Left lung (tissue), 10 donors: Measurements from ENCODE around the gene PRICKLE3. TPM values are rescaled to one million over a fixed set of nuclear protein-coding genes. Genes with fewer than 3 reads are reported as not detected.
"Not testable (repeated sequence)": the region's sequence is repeated elsewhere in the genome, so short reads cannot be mapped to it uniquely, and the experiment has no call there.

Source experiments
- ATAC-seq: fragments of 200-7000 bp; cut with Tn5 transposase; one replicate; pipeline ENCODE4 v1.9.1; 2020; ENCODE audit warnings: moderate library complexity
- DNase-seq, 4 donors: peaks; one replicate each; pipeline ENCODE4 v3.0.0-alpha.2; 2013 to 2020
- H3K27ac ChIP-seq, 2 donors: fragments of 200-600 bp; sonication (generic) in 1 of 2; one replicate each; pipeline versions ENCODE4 v1.5.0 to v1.8.0; 2020 to 2021
- H3K27me3 ChIP-seq, 2 donors: fragments of 200-600 bp; sonication (generic) in 1 of 2; one replicate each; pipeline versions ENCODE4 v1.5.0 to v1.8.0; 2020 to 2021
- H3K36me3 ChIP-seq, 2 donors: fragments of 200-600 bp; sonication (generic) in 1 of 2; one replicate each; pipeline versions ENCODE4 v1.5.0 to v1.8.0; 2020 to 2021
- H3K4me1 ChIP-seq, 2 donors: fragments of 200-600 bp; one replicate each; pipeline ENCODE4 v1.8.0; 2021
- H3K4me3 ChIP-seq, 2 donors: fragments of 200-600 bp; sonication (generic) in 1 of 2; one replicate each; pipeline versions ENCODE4 v1.5.0 to v1.8.0; 2020 to 2021; ENCODE audit warnings: mild to moderate bottlenecking in 1 of 2
- H3K9me3 ChIP-seq, 2 donors: fragments of 200-600 bp; sonication (generic) in 1 of 2; one replicate each; pipeline versions ENCODE4 v1.5.0 to v1.8.0; 2020 to 2021
- intact Hi-C, 2 donors: fragments of 100-400 bp; cut with DNase I; formaldehyde crosslinking; loops; one replicate each; pipeline versions ENCODE4 v1.11.2 to v1.14.2; 2022
- polyA plus RNA-seq, 6 donors: library from polyadenylated mRNA; unstranded; fragments of 120-200 nt; gene quantifications; one replicate each; pipeline ENCODE4 v1.2.1, GENCODE V29; 2013; ENCODE audit not compliant: insufficient read length in 6 of 6
- total RNA-seq, 2 donors: library from RNA; stranded (reverse); fragmentation: NEBNext Ultra II Directional; extraction: Animal tissue kit (Norgen Biotek cat#: 25700); gene quantifications; one replicate each; pipeline ENCODE4 v1.2.1, GENCODE V29; 2021
- TF ChIP-seq, protein P1 (sequence below), 2 donors: fragments of 200-600 bp; sonication (generic) in 1 of 2; IDR thresholded peaks; one replicate each; pipeline versions ENCODE4 v1.5.0 to v1.8.0; 2021; ENCODE audit warnings: antibody characterized with exemption in 2 of 2
- donor health status: DM: no; HTN: yes; CAD: no.
- donor health status: DM: no; HTN: no; CAD: no.

The PRICKLE3 gene
- total and polyA plus RNA-seq, 8 donors: 5.5 to 17.6 (median 5.8) TPM

GRCh38 chrX:49133759-49134158, 52.4 kb downstream of the PRICKLE3 start:
- Histone ChIP-seq H3K4me3 (no peak overlapping the region), H3K9me3 (peaks cover 0 to 2% of the 10 kb centered on the region in 2 donors), H3K36me3 (no peaks in the 10 kb centered on the region), H3K27ac (no peak overlapping the region), H3K4me1 (no peaks in the 10 kb centered on the region), H3K27me3 (no peaks in the 10 kb centered on the region)
- TF ChIP-seq, protein P1, sequence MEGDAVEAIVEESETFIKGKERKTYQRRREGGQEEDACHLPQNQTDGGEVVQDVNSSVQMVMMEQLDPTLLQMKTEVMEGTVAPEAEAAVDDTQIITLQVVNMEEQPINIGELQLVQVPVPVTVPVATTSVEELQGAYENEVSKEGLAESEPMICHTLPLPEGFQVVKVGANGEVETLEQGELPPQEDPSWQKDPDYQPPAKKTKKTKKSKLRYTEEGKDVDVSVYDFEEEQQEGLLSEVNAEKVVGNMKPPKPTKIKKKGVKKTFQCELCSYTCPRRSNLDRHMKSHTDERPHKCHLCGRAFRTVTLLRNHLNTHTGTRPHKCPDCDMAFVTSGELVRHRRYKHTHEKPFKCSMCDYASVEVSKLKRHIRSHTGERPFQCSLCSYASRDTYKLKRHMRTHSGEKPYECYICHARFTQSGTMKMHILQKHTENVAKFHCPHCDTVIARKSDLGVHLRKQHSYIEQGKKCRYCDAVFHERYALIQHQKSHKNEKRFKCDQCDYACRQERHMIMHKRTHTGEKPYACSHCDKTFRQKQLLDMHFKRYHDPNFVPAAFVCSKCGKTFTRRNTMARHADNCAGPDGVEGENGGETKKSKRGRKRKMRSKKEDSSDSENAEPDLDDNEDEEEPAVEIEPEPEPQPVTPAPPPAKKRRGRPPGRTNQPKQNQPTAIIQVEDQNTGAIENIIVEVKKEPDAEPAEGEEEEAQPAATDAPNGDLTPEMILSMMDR (IDR thresholded peaks at IDR 0.05): no peak
- no peak for DNase-seq
- intact Hi-C loops: no loop called here
- ATAC-seq: peak; percentile 16

- ATAC-seq, H3K27ac ChIP-seq, intact Hi-C loops, H3K36me3 ChIP-seq, H3K9me3 ChIP-seq, DNase-seq, H3K4me1 ChIP-seq, H3K27me3 ChIP-seq, H3K4me3 ChIP-seq: not testable (repeated sequence)
Measured at GRCh38 chrX:49132275-49132674, 53.9 kb downstream of the PRICKLE3 start.

DNA sequence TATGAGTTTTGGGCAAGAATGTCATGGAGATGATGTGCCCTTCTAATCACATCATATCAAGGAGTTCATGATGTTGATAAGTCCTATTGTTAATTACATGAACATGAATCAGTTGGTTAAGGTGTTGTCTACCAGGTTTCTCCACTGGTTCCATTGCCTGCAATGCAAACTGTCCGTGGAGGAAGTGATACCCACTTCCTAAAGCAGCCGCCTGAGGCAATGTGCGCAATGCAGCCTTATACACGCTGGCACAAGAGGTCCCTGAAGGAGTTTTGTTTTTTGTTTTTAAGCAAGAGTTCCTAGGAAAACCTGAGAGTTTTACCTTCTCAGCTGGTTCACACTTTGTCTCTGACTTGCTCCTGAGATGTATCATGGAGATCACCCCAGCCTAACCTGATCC, 56.7 kb downstream of the PRICKLE3 start:
- DNase-seq (no peak), ATAC-seq (no peak)
- no peaks in the 10 kb centered on the region for H3K4me1 ChIP-seq
- H3K4me3 ChIP-seq: no peak overlapping the region
- no peak overlapping the region for H3K27ac ChIP-seq
- H3K27me3 ChIP-seq: no peaks in the 10 kb centered on the region
- TF ChIP-seq, protein P1 (IDR thresholded peaks at IDR 0.05): no peak
- H3K9me3 ChIP-seq: no peaks in the 10 kb centered on the region
- intact Hi-C loops: no loop called here
- H3K36me3 ChIP-seq: no peaks in the 10 kb centered on the region

GRCh38 chrX:49127742-49128258, 58.4 kb downstream of the PRICKLE3 start:
- H3K4me1 ChIP-seq, H3K4me3 ChIP-seq, H3K27me3 ChIP-seq, H3K9me3 ChIP-seq, intact Hi-C loops, ATAC-seq, DNase-seq, H3K27ac ChIP-seq, H3K36me3 ChIP-seq: not testable (repeated sequence)

Other genes with a start within 250 kb of the PRICKLE3 start
- gene OTUD5, start 228.8 kb downstream of the PRICKLE3 start, total RNA-seq: 10 to 100 TPM; 38.1 to 41.7 TPM
- gene OTUD5, start 228.8 kb downstream of the PRICKLE3 start, polyA plus RNA-seq: 10 to 100 TPM; 56.4 to 60.4 (median 59.6) TPM
- 1 to 10 TPM; 2.3 to 4.3 TPM for gene KCND1, start 214.5 kb downstream of the PRICKLE3 start, total RNA-seq
- 1 to 10 TPM; 4.0 to 5.7 (median 4.5) TPM for gene KCND1, start 214.5 kb downstream of the PRICKLE3 start, polyA plus RNA-seq
- gene GRIPAP1, start 184.1 kb downstream of the PRICKLE3 start, total RNA-seq: 10 to 100 TPM; 36.1 to 52.2 TPM
- gene GRIPAP1, start 184.1 kb downstream of the PRICKLE3 start, polyA plus RNA-seq: 10 to 100 TPM; 49.1 to 67.1 (median 61.3) TPM
- gene TFE3, start 143.0 kb downstream of the PRICKLE3 start, total RNA-seq: 10 to 100 TPM; 48.0 to 63.5 TPM
- 10 to 100 TPM; 36.2 to 46.6 (median 40.2) TPM for gene TFE3, start 143.0 kb downstream of the PRICKLE3 start, polyA plus RNA-seq
- gene CCDC120, start 127.4 kb downstream of the PRICKLE3 start, total RNA-seq: 10 to 100 TPM in 1 of 2 donors, 1 to 10 TPM in 1; 9.7 to 11.9 TPM
- 10 to 100 TPM; 13.5 to 19.5 (median 16.2) TPM for gene CCDC120, start 127.4 kb downstream of the PRICKLE3 start, polyA plus RNA-seq
- 10 to 100 TPM; 37.3 to 40.0 TPM for gene PRAF2, start 112.4 kb downstream of the PRICKLE3 start, total RNA-seq
- gene PRAF2, start 112.4 kb downstream of the PRICKLE3 start, polyA plus RNA-seq: 10 to 100 TPM; 26.6 to 38.0 (median 33.3) TPM
- 10 to 100 TPM; 47.5 to 51.6 TPM for gene WDR45, start 106.5 kb downstream of the PRICKLE3 start, total RNA-seq
- 10 to 100 TPM; 45.8 to 61.5 (median 48.2) TPM for gene WDR45, start 106.5 kb downstream of the PRICKLE3 start, polyA plus RNA-seq
- 10 to 100 TPM; 15.5 to 15.7 TPM for gene GPKOW, start 62.6 kb downstream of the PRICKLE3 start, total RNA-seq
- gene GPKOW, start 62.6 kb downstream of the PRICKLE3 start, polyA plus RNA-seq: 10 to 100 TPM; 19.9 to 24.8 (median 22.2) TPM
- 1 to 10 TPM; 5.6 to 9.4 TPM for gene MAGIX, start 23.6 kb downstream of the PRICKLE3 start, total RNA-seq
- gene MAGIX, start 23.6 kb downstream of the PRICKLE3 start, polyA plus RNA-seq: 1 to 10 TPM; 1.6 to 4.0 (median 2.2) TPM
- gene PLP2, start 14.5 kb downstream of the PRICKLE3 start, total RNA-seq: 100 to 1,000 TPM in 1 of 2 donors, 10 to 100 TPM in 1; 79.8 to 241 TPM
- 10 to 100 TPM; 42.7 to 62.7 (median 49.7) TPM for gene PLP2, start 14.5 kb downstream of the PRICKLE3 start, polyA plus RNA-seq
- gene SYP, start 13.8 kb upstream of the PRICKLE3 start, total RNA-seq: 1 to 10 TPM; 2.1 to 3.0 TPM
- 1 to 10 TPM; 2.7 to 4.2 (median 3.1) TPM for gene SYP, start 13.8 kb upstream of the PRICKLE3 start, polyA plus RNA-seq
- gene CACNA1F, start 47.0 kb upstream of the PRICKLE3 start, total RNA-seq: under 1 TPM; 0.21 to 0.73 TPM
- under 1 TPM; 0.20 to 0.63 (median 0.25) TPM for gene CACNA1F, start 47.0 kb upstream of the PRICKLE3 start, polyA plus RNA-seq
- 10 to 100 TPM; 14.4 to 16.8 TPM for gene CCDC22, start 49.1 kb upstream of the PRICKLE3 start, total RNA-seq
- 10 to 100 TPM; 12.9 to 16.3 (median 14.6) TPM for gene CCDC22, start 49.1 kb upstream of the PRICKLE3 start, polyA plus RNA-seq
- under 1 TPM; 0.29 to 0.45 TPM for gene FOXP3, start 78.3 kb upstream of the PRICKLE3 start, total RNA-seq
- gene FOXP3, start 78.3 kb upstream of the PRICKLE3 start, polyA plus RNA-seq: 1 to 10 TPM in 1 of 6 donors, under 1 TPM in 5; 0.41 to 1.0 (median 0.59) TPM
- 1 to 10 TPM; 4.5 to 5.0 TPM for gene PPP1R3F, start 83.4 kb upstream of the PRICKLE3 start, total RNA-seq
- gene PPP1R3F, start 83.4 kb upstream of the PRICKLE3 start, polyA plus RNA-seq: 1 to 10 TPM; 5.5 to 7.5 (median 6.5) TPM
- not detected for gene GAGE10, start 117.3 kb upstream of the PRICKLE3 start, total RNA-seq
- gene GAGE10, start 117.3 kb upstream of the PRICKLE3 start, polyA plus RNA-seq: under 1 TPM in 2 of 6 donors, not detected in 4; 0.31 to 0.33 TPM
- gene GAGE12J, start 135.7 kb upstream of the PRICKLE3 start, total RNA-seq: not detected
- gene GAGE12J, start 135.7 kb upstream of the PRICKLE3 start, polyA plus RNA-seq: not detected
- not detected for gene GAGE13, start 145.2 kb upstream of the PRICKLE3 start, total RNA-seq
- not detected for gene GAGE13, start 145.2 kb upstream of the PRICKLE3 start, polyA plus RNA-seq